Transverse colon (tissue), 4 donors: ENCODE results near the gene SELPLG. TPM values are rescaled to one million over a fixed set of nuclear protein-coding genes. Genes with fewer than 3 reads are reported as not detected.

ENCODE experiments used
- DNase-seq: peaks from one replicate; pipeline ENCODE4 v3.0.0-alpha.2; 2019
- H3K27ac ChIP-seq, 4 donors: fragments of 200-600 bp; sonication (generic); 2 replicates each; pipeline ENCODE4 v1.5.1; 2016 to 2018; ENCODE audit warnings: inconsistent platforms in 4 of 4
- H3K27me3 ChIP-seq: fragments of 200-600 bp; sonication (generic); 2 replicates; pipeline ENCODE4 v1.5.1; 2017; ENCODE audit warnings: inconsistent platforms
- H3K36me3 ChIP-seq, 4 donors: fragments of 200-600 bp; sonication (generic); 2 replicates each; pipeline ENCODE4 v1.5.1; 2017 to 2019; ENCODE audit warnings: inconsistent platforms in 4 of 4
- H3K4me1 ChIP-seq, 4 donors: fragments of 200-600 bp; sonication (generic); 2 replicates each; pipeline ENCODE4 v1.5.1; 2017 to 2020; ENCODE audit warnings: inconsistent platforms in 4 of 4
- H3K4me3 ChIP-seq, 4 donors: fragments of 200-600 bp; sonication (generic); 1 replicate in 1 of 4; 2 replicates in 3 of 4; pipeline versions ENCODE4 v1.5.1 to v1.6.1; 2017 to 2019; ENCODE audit warnings: inconsistent platforms in 4 of 4
- H3K9me3 ChIP-seq, 2 donors: fragments of 200-600 bp; sonication (generic); 2 replicates each; pipeline ENCODE4 v1.5.1; 2017 to 2019; ENCODE audit warnings: inconsistent platforms in 2 of 2
- CTCF ChIP-seq, 5 experiments: fragments of 200-600 bp in 3 of 5; fragments of 450-650 bp in 2 of 5; sonication (generic) in 3 of 5; IDR thresholded peaks; 1 replicate in 2 of 5; 2 replicates in 3 of 5; pipeline ENCODE4 v1.5.1; 2016 to 2017; ENCODE audit warnings: antibody characterized with exemption in 5 of 5, inconsistent platforms in 3 of 5, mild to moderate bottlenecking in 2 of 5, moderate library complexity in 1 of 5
- EP300 ChIP-seq: sonication (generic); formaldehyde crosslinking; IDR thresholded peaks from one replicate; pipeline ENCODE4 v1.6.1; 2017; ENCODE audit warnings: antibody characterized with exemption, low read depth
- POLR2A ChIP-seq: fragments of 450-650 bp; IDR thresholded peaks from one replicate; pipeline ENCODE4 v1.6.1; 2016; ENCODE audit warnings: antibody characterized with exemption, mild to moderate bottlenecking, moderate library complexity
- POLR2AphosphoS5 ChIP-seq, 3 donors: sonication (generic); formaldehyde crosslinking; IDR thresholded peaks; one replicate each; pipeline ENCODE4 v1.6.1; 2016; ENCODE audit warnings: antibody characterized with exemption in 3 of 3
- WGBS, 2 donors: methylation state at CpG; one replicate each; pipeline ENCODE4 v1.1.5; 2018; ENCODE audit warnings: low coverage in 1 of 2; 5-methylcytosine and 5-hydroxymethylcytosine counted together
- in situ Hi-C, 4 donors: fragments of 200-750 bp; cut with MboI; loops; one replicate each; pipeline versions ENCODE4 v1.15.0 to v1.15.1; 2017; ENCODE audit warnings: low sequenced_read_pairs in 3 of 4, low pct_ligation_motif_present in 1 of 4, low pct_unique_long_range_greater_than_20kb in 1 of 4
- intact Hi-C: fragments of 100-400 bp; cut with DNase I; formaldehyde crosslinking; loops from one replicate; pipeline ENCODE4 v1.15.1; 2023; ENCODE audit warnings: low total_unique reads
- total RNA-seq, 4 donors: library from RNA; depleted of rRNA; stranded (reverse); fragments of >200 nt; gene quantifications; one replicate each; pipeline ENCODE4 v1.1.0, GENCODE V29; 2016

Gene SELPLG
- total RNA-seq, 4 donors from 2014 or later: 1.6 to 9.4 (median 3.6) TPM

GRCh38 chr12:108642899-108643654 lies 9.4 kb upstream of the SELPLG start:
- TF ChIP-seq CTCF (IDR thresholded peaks at IDR 0.05) (no peak), EP300 (no peak), POLR2AphosphoS5 (IDR thresholded peaks at IDR 0.05) (no peak), POLR2A (no peak)
- Histone ChIP-seq H3K9me3 (no peaks in the 10 kb centered on the region), H3K27me3 (no peaks in the 10 kb centered on the region), H3K4me1 (peaks cover 3 to 32% (median 11%) of the 10 kb centered on the region in 4 donors), H3K36me3 (peaks cover 0 to 27% (median 3%) of the 10 kb centered on the region in 4 donors), H3K27ac (peak overlapping the region in 2 of 4 donors; percentile 44 to 59), H3K4me3 (no peak overlapping the region)
- intact Hi-C loops (no loop called here), in situ Hi-C loops (no loop called here)
- no peak for DNase-seq
- WGBS, 2 donors: 97 to 100% methylated on average over 1 of the region's 1 CpG

- H3K4me1 ChIP-seq: peaks cover 3 to 36% (median 15%) of the 10 kb centered on the region in 4 donors
- in situ Hi-C loops: no loop called here
- no peaks in the 10 kb centered on the region for H3K9me3 ChIP-seq
- TF ChIP-seq CTCF (IDR thresholded peaks at IDR 0.05) (no peak), EP300 (no peak), POLR2AphosphoS5 (IDR thresholded peaks at IDR 0.05) (no peak), POLR2A (no peak)
- no peak overlapping the region for H3K4me3 ChIP-seq
- no peak for DNase-seq
- intact Hi-C loops: no loop called here
- peaks cover 0 to 25% (median 0%) of the 10 kb centered on the region in 4 donors for H3K36me3 ChIP-seq
- H3K27me3 ChIP-seq: no peaks in the 10 kb centered on the region
- H3K27ac ChIP-seq: peak overlapping the region in 3 of 4 donors; percentile 15 to 55 (median 44)
- 63 to 73% methylated on average over 4 to 16 of the region's 16 CpGs for WGBS, 2 donors
These were observed 8.7 kb upstream of the SELPLG start for GRCh38 chr12:108642269-108642870.

GRCh38 chr12:108641446-108642268 lies 8.0 kb upstream of the SELPLG start:
- WGBS, 2 donors: 17 to 58% methylated on average over 1 to 9 of the region's 9 CpGs
- in situ Hi-C loops (no loop called here), intact Hi-C loops (no loop called here)
- H3K4me1 ChIP-seq: peaks cover 3 to 36% (median 15%) of the 10 kb centered on the region in 4 donors
- TF ChIP-seq POLR2A: no peak
- TF ChIP-seq CTCF (IDR thresholded peaks at IDR 0.05): no peak
- no peak for TF ChIP-seq EP300
- no peak for TF ChIP-seq POLR2AphosphoS5 (IDR thresholded peaks at IDR 0.05)
- DNase-seq: no peak
- H3K27me3 ChIP-seq: no peaks in the 10 kb centered on the region
- H3K9me3 ChIP-seq: no peaks in the 10 kb centered on the region
- H3K4me3 ChIP-seq: no peak overlapping the region
- H3K36me3 ChIP-seq: peaks cover 0 to 19% (median 0%) of the 10 kb centered on the region in 4 donors
- peak overlapping the region; percentile 15 to 55 (median 37) for H3K27ac ChIP-seq
